GM12878 (cell line): ENCODE measurements around the gene FUCA2. TPM values are rescaled to one million over a fixed set of nuclear protein-coding genes. Genes with fewer than 3 reads are reported as not detected.

Source experiments
- ATF2 ChIP-seq: IDR thresholded peaks from 2 replicates; pipeline ENCODE4 v1.6.1; 2012; ENCODE audit warnings: low read length, inconsistent platforms
- ATF7 ChIP-seq: fragments of 450-650 bp; IDR thresholded peaks from 2 replicates; pipeline ENCODE4 v1.6.1; 2016; ENCODE audit warnings: low read depth, mild to moderate bottlenecking
- CBFB ChIP-seq: IDR thresholded peaks from 2 replicates; pipeline ENCODE4 v1.6.1; 2016; ENCODE audit warnings: antibody characterized with exemption, low read depth
- CBX5 ChIP-seq: sonication (generic); IDR thresholded peaks from 2 replicates; pipeline ENCODE4 v1.6.1; 2016; ENCODE audit warnings: low read depth, moderate library complexity, mild to moderate bottlenecking, inconsistent platforms
- CUX1 ChIP-seq: IDR thresholded peaks from 2 replicates; pipeline ENCODE4 v1.6.1; 2012; ENCODE audit warnings: improper control_type of control experiment, low read depth, low read length; ENCODE audit not compliant: insufficient replicate concordance
- EED ChIP-seq: sonication (generic); IDR thresholded peaks from 2 replicates; pipeline ENCODE4 v1.6.1; 2016; ENCODE audit warnings: antibody characterized with exemption, low read depth
- EGR1 ChIP-seq, 2 experiments: IDR thresholded peaks; 1 replicate in 1 of 2; 2 replicates in 1 of 2; pipeline ENCODE4 v1.6.1; 2011 to 2012; ENCODE audit warnings: low read depth in 2 of 2, low read length in 2 of 2, borderline replicate concordance in 1 of 2, mild to moderate bottlenecking in 1 of 2, moderate library complexity in 1 of 2
- EP300 ChIP-seq, 2 experiments: fragments of 150-350 bp in 1 of 2; IDR thresholded peaks; 2 replicates each; pipeline ENCODE4 v1.6.1; 2011 to 2012; ENCODE audit warnings: low read depth in 2 of 2, low read length in 2 of 2, borderline replicate concordance in 1 of 2, improper control_type of control experiment in 1 of 2, inconsistent platforms in 1 of 2; ENCODE audit not compliant: control insufficient read depth in 1 of 2
- FOXM1 ChIP-seq: IDR thresholded peaks from 2 replicates; pipeline ENCODE4 v1.6.1; 2012; ENCODE audit warnings: low read depth, mild to moderate bottlenecking, inconsistent platforms, low read length, moderate library complexity
- IKZF1 ChIP-seq: fragments of 450-650 bp; conservative IDR thresholded peaks from 2 replicates; pipeline ENCODE4 v1.6.1; 2017; ENCODE audit warnings: antibody characterized with exemption, mild to moderate bottlenecking
- IKZF2 ChIP-seq, 2 experiments: fragments of 450-650 bp; IDR thresholded peaks; 2 replicates each; pipeline ENCODE4 v1.6.1; 2017; ENCODE audit warnings: mild to moderate bottlenecking in 2 of 2, moderate library complexity in 2 of 2
- IRF3 ChIP-seq: fragments of 450-650 bp; IDR thresholded peaks from 2 replicates; pipeline ENCODE4 v1.6.1; 2014; ENCODE audit warnings: mild to moderate bottlenecking
- IRF4 ChIP-seq: IDR thresholded peaks from 2 replicates; pipeline ENCODE4 v1.6.1; 2011; ENCODE audit warnings: low read depth, low read length
- JUNB ChIP-seq: IDR thresholded peaks from 2 replicates; pipeline ENCODE4 v1.6.1; 2016; ENCODE audit warnings: antibody characterized with exemption, mild to moderate bottlenecking
- MEF2B ChIP-seq: fragments of 450-650 bp; IDR thresholded peaks from 2 replicates; pipeline ENCODE4 v1.6.1; 2018; ENCODE audit warnings: mild to moderate bottlenecking, moderate library complexity; ENCODE audit not compliant: partially characterized antibody, poor library complexity, severe bottlenecking
- MTA2 ChIP-seq: fragments of 450-650 bp; IDR thresholded peaks from 2 replicates; pipeline ENCODE4 v1.6.1; 2016; ENCODE audit warnings: low read depth, mild to moderate bottlenecking, moderate library complexity
- NR2F1 ChIP-seq: fragments of 450-650 bp; conservative IDR thresholded peaks from 2 replicates; pipeline ENCODE4 v1.6.1; 2017; ENCODE audit warnings: mild to moderate bottlenecking
- PKNOX1 ChIP-seq: fragments of 450-650 bp; IDR thresholded peaks from 2 replicates; pipeline ENCODE4 v1.6.1; 2016; ENCODE audit warnings: mild to moderate bottlenecking
- TARDBP ChIP-seq: IDR thresholded peaks from 2 replicates; pipeline ENCODE4 v1.6.1; 2016; ENCODE audit warnings: borderline replicate concordance
- TCF12 ChIP-seq: IDR thresholded peaks from 2 replicates; pipeline ENCODE4 v1.6.1; 2011; ENCODE audit warnings: low read depth, mild to moderate bottlenecking, low read length
- TCF7 ChIP-seq: IDR thresholded peaks from 2 replicates; pipeline ENCODE4 v1.6.1; 2014; ENCODE audit warnings: antibody characterized with exemption, borderline replicate concordance
- YY1 ChIP-seq: IDR thresholded peaks from 2 replicates; pipeline ENCODE4 v1.6.1; 2011; ENCODE audit warnings: low read depth, mild to moderate bottlenecking, low read length
- polyA plus RNA-seq, 11 experiments: library from polyadenylated mRNA; depleted of rRNA in 4 of 11; unstranded in 6 of 11; stranded (reverse) in 5 of 11; fragments of >200 nt; fragmentation: Nextera tagmentation in 4 of 11; fragmentation: Illumina TruSeq in 1 of 11; extraction: Ambion mirVana in 4 of 11; extraction: Trizol in 1 of 11; gene quantifications; 1 replicate in 1 of 11; 2 replicates in 10 of 11; pipeline versions ENCODE4 v1.2.1 to v1.2.3, GENCODE V29; 2011 to 2016; ENCODE audit warnings: inconsistent platforms in 2 of 11, missing spikeins in 2 of 11, low read depth in 1 of 11
- total RNA-seq, 4 experiments: library from RNA; depleted of rRNA in 3 of 4; stranded (reverse); fragments of >200 nt in 3 of 4; fragmentation: Illumina TruSeq in 1 of 4; extraction: Trizol in 1 of 4; gene quantifications; 2 replicates each; pipeline versions ENCODE4 v1.2.1 to v1.2.3, GENCODE V29; 2013 to 2021

Gene FUCA2
- total and polyA plus RNA-seq, 10 of the 15 experiments (the other 5 are each of a cell fraction or from before 2014, with no cell fraction given): 5.7 to 36.2 (median 21.5) TPM

GRCh38 chr6:143549221-143549948, 37.9 kb upstream of the FUCA2 start (continued):
- TF ChIP-seq MEF2B (peak; percentile 20), PKNOX1 (no peak), IRF3 (no peak), EED (peak; percentile 90), IKZF2 (IDR thresholded peaks at IDR 0.05) (peak; percentile 50 to 68), MTA2 (peak; percentile 47; the same call in 1 of the 2 replicates), JUNB (peak; percentile 96), CUX1 (no peak), TCF7 (peak; percentile 68; the same call in 1 of the 2 replicates), TARDBP (peak; percentile 68; the same call in 1 of the 2 replicates), TCF12 (0 out of 2 replicates have a peak, but pooled peaks have one; percentile 49), IRF4 (peak; percentile 95), ATF7 (no peak), ATF2 (peak; percentile 80; the same call in 1 of the 2 replicates), CBX5 (0 out of 2 replicates have a peak, but pooled peaks have one; percentile 39), YY1 (peak; percentile 67; the same call in 1 of the 2 replicates), EP300 (IDR thresholded peaks at IDR 0.05; ENCODE audit: borderline replicate concordance in 1 of 2, control insufficient read depth in 1 of 2, low read depth in 2 of 2, low read length in 2 of 2) (0 out of 4 replicates have a peak, but pooled peaks of 1 of the 2 experiments have one; percentile 52), IKZF1 (peak; percentile 62), FOXM1 (peak; percentile 85), NR2F1 (peak; percentile 40; the same call in 1 of the 2 replicates), EGR1 (IDR thresholded peaks at IDR 0.05; ENCODE audit: borderline replicate concordance in 1 of 2, low read depth in 2 of 2, low read length in 2 of 2) (peak in 1 of 2 experiments; percentile 37; a peak in 1 of 3 replicates), CBFB (0 out of 2 replicates have a peak, but pooled peaks have one; percentile 54)
